Measurements from ENCODE around the gene SFMBT2.

GRCh38 chr10:7400068-7400715 is 10.6 kb downstream of the SFMBT2 start:
- no peak for TF ChIP-seq CTCF (IDR thresholded peaks at IDR 0.05)
- TF ChIP-seq POLR2A (IDR thresholded peaks at IDR 0.05): no peak
- TF ChIP-seq POLR2AphosphoS5 (IDR thresholded peaks at IDR 0.05): no peak
- no peak for TF ChIP-seq EP300 (IDR thresholded peaks at IDR 0.05)

Measured in suprapubic skin (tissue), 4 donors.